HG03108 (cell line): ENCODE measurements around the gene GSPT2.
A peak's percentile ranks its signal among the peaks of the same experiment; 100 is the strongest.
"Not testable (repeated sequence)": the region's sequence is repeated elsewhere in the genome, so short reads cannot be mapped to it uniquely, and the experiment has no call there.

Source experiments
- ATAC-seq: cut with Tn5 transposase; IDR thresholded peaks from one replicate; pipeline ENCODE4 v1.9.1; 2021; ENCODE audit warnings: moderate library complexity; ENCODE audit not compliant: unreplicated experiment

GSPT2 gene

DNA sequence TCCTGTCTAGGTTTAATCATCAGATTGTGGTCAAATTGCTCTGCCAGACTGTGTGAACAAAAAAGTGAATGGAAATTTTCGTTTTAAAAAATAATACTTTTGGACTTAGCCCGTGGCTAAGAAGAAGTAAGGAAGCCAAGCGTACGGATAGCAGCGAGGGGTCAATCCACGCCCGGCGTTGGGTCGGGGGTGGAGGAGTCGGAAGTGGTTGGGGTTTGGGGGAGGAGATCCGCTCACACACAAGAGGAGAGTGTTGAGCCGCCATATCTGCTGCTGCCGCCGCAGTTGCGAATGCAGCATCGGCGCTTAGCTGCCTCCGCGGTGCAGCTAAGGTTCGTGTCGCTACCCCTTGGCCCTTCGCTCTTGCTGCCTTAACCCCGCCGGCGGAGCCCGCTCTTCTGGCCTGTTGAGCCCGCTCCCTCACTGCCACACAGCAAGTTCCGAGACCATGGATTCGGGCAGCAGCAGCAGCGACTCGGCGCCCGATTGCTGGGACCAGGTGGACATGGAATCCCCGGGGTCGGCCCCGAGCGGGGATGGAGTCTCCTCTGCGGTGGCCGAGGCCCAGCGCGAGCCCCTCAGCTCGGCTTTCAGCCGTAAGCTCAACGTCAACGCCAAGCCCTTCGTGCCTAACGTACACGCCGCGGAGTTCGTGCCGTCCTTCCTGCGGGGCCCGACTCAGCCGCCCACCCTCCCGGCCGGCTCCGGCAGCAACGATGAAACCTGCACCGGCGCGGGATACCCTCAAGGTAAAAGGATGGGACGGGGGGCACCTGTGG lies at the start of gene GSPT2:
Gene GSPT2, plus strand, starts transcription at position 264 of the 779 bp plus-strand sequence. Its CDS starts 185 bp downstream, at position 449.
- ATAC-seq = peak; percentile 91

DNA sequence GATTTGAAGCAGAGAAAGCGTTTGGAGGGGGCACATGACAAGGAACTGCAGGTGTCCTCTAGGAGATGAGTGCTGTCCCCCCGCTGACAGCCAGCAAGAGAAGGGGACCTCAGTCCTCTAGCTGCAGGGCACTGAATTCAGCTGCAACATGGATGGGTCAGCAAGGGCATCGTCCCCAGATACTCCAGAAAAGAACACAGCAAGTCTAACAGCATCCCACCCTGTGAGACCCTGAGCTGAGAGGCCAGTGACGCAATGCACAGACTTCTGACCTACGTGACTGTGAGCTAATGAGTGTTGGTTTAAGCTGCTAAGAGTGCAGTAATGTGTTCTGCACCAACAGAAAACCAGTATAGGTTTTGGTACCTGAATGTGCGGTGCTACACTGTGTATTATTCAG lies 49.0 kb upstream of the GSPT2 start:
- ATAC-seq = no peak

DNA sequence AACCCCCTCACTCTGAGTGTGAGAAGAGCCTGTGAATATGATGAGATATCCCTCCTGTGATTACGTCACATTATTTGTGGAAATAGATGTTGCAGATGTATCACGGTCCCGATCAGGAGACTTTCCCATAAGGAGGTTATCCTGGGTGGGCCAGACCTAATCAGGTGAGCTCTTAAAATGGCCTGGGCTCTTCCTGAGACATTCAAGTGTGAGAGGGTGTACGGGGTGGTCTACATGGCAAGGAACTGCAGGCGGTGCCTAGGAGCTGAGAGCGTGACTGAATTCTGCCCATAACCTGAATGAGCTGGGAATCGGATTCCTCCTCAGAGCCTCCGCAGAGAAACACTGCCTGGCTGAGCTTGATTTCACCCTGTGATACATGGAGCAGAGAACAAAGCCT lies 45.8 kb upstream of the GSPT2 start:
- ATAC-seq = no peak

DNA sequence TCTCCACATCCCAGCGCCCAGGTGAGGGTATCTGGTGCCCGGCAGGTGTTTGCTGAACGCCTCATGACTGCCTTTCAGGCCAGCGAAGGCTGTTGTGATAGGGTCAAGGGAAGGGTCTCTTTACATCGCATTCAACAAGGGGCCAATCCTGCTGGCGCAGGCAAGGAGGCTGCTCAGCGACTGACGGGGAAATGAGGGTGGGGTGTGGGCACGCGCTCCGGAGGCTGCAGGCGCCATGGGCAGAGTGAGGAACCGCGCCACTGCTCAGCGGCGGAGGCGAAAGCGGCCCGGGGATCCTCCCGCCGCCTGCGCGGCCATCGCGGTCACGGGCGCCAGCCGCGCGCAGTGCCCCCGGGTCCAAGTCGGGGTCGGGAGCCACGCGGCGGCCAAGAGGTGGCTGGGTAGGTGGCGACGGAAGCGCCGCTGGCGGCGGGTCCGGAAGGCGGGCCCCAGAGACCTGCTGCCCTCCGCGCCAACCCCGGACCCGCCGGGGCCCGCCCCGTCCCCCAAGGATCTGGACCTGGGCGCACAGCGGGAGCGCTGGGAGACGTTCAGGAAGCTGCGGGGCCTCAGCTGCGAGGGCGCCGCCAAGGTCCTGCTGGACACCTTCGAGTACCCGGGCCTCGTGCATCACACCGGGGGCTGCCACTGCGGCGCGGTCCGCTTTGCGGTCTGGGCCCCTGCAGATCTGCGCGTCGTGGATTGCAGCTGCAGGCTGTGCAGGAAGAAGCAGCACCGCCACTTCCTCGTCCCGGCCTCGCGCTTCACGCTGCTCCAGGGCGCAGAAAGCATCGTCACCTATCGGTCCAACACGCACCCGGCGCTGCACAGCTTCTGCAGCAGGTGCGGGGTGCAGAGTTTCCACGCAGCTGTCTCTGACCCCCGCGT lies 32.7 kb upstream of the GSPT2 start, which contains the start of gene CENPVL1:
Gene CENPVL1, plus strand, starts transcription at position 236 of the 888 bp plus-strand sequence. Its CDS starts 0 bp downstream, at position 236.
- ATAC-seq = not testable (repeated sequence)

DNA sequence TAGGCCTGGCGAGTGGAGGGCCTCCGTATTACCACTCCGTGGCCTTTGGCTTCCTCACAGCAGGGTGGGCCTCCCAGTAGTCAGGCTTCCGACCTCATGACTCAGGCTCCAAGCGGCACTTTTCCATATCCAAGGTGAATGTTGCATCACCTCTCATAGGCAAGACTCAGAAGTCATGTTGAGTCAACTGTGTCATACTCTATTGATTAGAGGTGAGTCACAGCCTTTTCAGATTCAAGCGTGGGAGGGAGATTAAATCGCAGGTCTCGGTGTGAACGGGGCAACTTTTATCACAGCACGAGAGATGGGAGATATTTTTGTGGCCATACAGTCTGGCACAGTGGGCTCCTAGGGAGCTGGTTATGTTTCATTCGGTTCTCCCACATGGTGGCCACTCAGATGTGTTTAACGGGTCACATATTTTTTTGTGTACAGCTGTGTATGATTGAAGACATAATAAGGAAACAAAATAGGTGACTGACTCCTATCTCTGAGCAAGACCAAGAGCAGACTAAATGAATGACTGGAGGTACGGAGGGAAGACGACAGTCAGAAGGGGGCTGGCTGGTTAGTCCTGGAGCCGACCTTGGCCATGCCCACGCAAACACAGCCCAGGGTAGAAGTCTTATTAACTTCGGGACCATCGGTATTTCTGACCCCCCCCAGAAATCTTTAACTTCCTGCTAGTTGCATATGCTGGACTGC lies 30.1 kb upstream of the GSPT2 start:
- ATAC-seq = not testable (repeated sequence)

DNA sequence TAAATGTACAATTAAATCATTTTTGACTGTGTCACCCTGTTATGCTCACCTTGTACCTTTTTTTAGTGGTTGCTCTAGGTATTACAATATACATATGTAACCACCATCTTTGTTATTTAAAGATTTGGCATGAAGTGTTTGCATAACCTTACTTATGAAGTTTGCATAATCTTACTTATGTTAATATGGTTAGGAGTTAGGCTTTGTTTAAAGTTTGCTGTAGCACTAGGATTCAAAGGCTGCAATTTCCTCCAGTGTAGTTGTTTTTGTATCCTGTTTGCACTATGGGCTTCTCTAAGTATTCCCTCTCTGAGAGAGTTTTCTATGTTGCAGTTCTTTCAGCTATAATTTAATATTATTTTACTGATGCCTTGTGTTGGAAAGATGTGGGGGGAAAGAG lies 15.0 kb upstream of the GSPT2 start:
- no peak for ATAC-seq

DNA sequence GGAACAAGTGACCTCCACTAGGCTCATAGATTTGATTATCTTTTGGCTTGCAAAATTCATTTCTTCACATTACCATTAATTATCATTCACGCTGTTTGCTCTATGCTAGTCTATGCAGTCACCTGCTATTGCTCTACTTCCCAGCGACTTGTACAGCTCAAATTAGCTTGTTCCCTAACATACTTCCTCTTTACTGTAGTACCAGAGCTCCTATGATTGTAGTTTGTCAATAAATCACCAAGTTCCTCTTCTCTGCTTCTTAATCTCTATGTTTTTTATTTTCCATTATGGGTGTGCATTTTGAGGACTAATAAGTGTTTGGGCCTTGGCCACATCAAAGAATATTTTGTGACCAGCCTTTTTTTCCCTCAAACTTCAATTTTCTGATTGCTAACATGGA lies 6.2 kb upstream of the GSPT2 start:
- ATAC-seq = no peak

DNA sequence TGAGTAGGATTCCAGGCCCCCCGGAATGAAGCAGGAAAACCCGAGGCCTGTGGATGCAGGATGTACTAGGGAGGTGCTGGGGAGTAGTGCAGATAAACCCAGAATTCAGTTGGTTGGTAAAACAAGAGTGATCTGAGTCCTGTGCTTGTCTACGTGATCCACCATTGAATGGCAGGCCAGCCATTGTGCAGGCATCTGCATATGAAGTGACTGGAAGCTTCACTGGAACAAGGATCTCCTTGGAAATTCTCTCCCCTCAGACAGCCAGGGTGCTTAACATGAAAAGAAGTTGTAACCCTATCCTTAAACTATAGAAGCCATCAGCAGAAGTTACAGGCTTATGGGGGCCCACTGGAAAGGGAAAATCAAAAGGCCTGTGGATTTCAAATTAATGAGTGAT lies 656 bp upstream of the GSPT2 start:
- ATAC-seq = no peak

DNA sequence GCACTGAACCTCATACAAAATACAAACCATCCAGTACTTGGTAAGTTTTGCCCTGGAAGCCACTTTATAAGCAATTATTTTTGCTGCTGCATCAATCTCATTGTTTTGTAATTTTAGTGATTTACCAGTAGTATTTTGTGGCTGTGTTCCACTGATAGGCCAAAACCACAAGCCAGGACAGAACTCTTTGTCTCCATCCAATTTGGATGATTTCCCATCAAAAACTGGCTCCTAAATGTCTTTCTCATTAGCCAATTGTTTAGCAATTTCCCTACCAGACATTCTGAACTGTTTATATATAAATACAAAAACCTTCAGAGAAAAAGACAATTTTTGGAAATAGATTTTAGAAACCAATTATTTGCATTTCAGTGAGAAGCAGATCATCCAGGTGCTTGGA lies 4.4 kb downstream of the GSPT2 start:
- ATAC-seq = no peak

DNA sequence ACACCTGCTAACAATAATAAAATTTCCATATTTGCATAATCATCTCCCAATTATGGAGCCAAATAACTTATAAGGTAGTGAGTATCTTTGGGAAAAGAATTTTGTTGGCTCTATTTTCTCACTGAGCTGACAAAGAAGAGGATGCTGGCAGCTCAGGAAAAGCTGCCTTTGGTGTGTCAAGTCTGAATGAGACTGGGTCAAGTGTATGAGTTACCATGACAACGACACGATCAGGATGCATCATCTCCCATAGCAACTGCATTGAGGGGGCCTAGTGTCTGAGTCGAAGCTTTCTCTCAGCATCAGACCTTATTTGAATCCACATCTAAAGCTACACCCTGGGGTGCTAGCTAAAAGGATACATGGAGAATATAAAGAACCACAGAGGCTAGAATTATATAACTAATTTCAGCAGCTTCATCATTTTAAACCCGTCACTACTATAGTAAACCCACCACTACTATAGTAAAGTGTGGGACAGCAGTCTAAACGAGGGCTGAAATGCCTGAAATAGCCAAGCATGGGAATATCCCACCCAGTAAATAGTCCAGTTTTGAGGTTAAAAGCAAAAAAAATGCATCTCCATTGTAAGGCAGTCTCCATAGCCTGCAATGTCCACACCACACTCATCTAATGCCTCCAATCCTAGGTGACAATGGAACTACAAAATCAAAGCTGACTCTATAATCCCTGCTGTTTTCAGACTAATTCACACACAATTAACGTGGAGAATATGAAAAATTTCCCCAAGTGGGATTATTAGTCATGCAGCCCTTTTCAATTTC lies 16.0 kb downstream of the GSPT2 start:
- ATAC-seq = no peak

DNA sequence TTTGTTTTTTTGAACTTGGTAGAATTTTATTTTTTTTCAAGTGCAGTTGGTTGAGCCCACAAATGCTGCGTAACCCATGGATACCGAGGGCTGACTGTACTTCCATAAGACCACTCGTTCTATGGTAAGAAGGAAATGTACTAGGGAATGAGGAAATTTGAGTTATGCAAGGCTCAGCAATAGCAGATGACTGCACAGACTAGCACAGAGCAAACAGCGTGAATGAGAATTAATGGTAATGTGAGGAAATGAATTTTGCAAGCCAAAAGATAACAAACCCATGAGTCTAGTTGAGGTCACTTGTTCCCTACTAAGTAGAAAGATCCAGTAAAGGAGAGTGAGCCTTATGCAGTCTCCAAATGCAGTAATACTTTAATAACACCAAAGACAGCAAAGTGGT lies 17.4 kb downstream of the GSPT2 start:
- no peak for ATAC-seq

DNA sequence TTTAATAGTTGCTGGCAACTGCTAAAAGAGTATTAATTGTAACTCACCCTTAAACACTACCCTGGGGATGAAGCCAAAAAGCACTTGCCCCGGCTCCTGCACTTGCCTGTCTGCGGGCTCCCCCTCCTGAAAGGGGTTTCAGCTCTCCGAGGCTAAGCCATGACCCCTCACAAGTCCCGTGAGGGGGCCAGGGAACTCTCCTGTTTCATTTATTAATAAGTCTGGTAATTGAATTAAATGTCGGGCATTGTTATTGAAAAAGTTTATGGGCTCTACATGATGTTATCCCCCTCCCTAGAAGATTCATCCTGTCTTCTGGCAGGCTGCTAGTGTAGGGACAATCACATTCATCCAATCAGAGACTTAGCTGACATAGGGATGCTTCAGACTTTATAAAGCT lies 23.3 kb downstream of the GSPT2 start:
- ATAC-seq = no peak

DNA sequence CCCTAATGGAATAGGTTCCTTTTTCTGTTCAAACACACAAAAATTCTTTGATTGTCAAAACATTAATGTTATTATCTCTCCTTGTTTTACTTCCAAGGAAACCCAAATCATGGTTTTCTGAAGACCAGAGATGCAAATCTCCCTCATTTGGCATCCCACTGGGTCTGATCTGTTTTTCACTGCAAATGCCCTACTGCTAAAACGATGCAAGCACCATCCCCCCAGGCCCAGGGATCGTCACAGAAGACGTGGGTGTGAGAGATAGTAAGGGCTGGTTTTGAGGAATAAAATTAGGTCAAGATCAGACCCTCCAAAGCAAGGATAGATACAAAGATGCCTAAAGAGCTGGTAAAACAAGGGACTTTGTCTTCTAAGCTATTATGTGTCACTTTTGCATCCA lies 33.6 kb downstream of the GSPT2 start:
- no peak for ATAC-seq

DNA sequence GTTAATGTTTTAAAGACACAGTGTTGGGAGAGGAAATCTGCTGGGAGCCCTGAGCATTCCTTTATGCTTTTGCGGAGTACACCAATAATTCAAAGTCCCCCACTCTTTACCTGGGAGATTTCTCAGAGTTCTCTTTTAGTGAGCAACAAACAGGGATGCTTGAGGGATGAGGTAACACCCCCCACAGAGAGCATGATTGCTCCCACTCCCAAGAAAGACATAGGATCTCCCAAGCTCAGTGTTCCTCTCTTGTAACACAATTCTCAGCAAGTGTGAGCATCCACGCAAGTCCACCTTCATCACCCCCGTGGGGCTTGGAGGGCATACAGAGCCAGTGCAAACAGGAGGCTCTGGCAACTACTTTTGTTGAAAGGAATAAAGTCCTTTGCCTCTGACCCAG lies 36.1 kb downstream of the GSPT2 start:
- no peak for ATAC-seq

DNA sequence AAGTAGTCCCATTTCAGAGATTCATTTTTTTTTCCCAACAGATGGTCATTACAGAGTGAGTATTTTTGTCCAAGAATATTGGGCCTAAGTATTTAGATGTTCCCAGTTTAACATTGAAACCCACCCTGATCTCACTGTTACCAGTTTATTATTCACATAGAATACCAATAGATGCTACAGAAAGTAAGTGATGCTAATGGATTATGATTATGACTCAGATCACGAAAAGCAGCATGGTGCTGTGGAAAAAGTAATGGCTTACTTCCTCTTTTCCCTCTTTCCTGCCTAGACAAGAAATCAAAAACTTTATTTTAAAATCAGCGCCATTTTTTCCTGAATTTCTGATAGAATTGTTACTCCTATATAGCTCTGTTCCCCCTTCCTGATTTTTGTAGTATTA lies 51.9 kb downstream of the GSPT2 start:
- ATAC-seq = no peak
